COR-L47 (cell line): ENCODE measurements around the gene SLC8A1.

Experiments used
- DNase-seq: peaks from one replicate; lab custom pipeline; 2025; lab: John Stamatoyannopoulos, UW

Gene SLC8A1

GRCh38 chr2:40273734-40274182 is 178.1 kb downstream of the SLC8A1 start:
- DNase-seq, result no peak

GRCh38 chr2:40271094-40271493 is 180.8 kb downstream of the SLC8A1 start:
- DNase-seq, result no peak

GRCh38 chr2:40270372-40270771 is 181.5 kb downstream of the SLC8A1 start:
- no peak for DNase-seq

GRCh38 chr2:40268566-40268965 is 183.3 kb downstream of the SLC8A1 start:
- no peak for DNase-seq

- no peak for DNase-seq
Observed at GRCh38 chr2:40266201-40266600, 185.7 kb downstream of the SLC8A1 start.

GRCh38 chr2:40265602-40266001 is 186.3 kb downstream of the SLC8A1 start:
- no peak for DNase-seq

GRCh38 chr2:40261042-40261441 is 190.8 kb downstream of the SLC8A1 start:
- DNase-seq, result no peak

- no peak for DNase-seq
Observed at GRCh38 chr2:40260437-40260836, 191.5 kb downstream of the SLC8A1 start.

- no peak for DNase-seq
Observed at GRCh38 chr2:40259900-40260299, 192.0 kb downstream of the SLC8A1 start.

- no peak for DNase-seq
Observed at GRCh38 chr2:40258135-40258457, 193.8 kb downstream of the SLC8A1 start.

GRCh38 chr2:40257340-40258134 is 194.4 kb downstream of the SLC8A1 start:
- peak; percentile 28 for DNase-seq

- DNase-seq, result peak; percentile 56
Observed at GRCh38 chr2:40256649-40257048, 195.2 kb downstream of the SLC8A1 start.

- DNase-seq, result no peak
Observed at GRCh38 chr2:40256008-40256407, 195.9 kb downstream of the SLC8A1 start.

GRCh38 chr2:40255103-40255502 is 196.8 kb downstream of the SLC8A1 start:
- no peak for DNase-seq

GRCh38 chr2:40254611-40255010 is 197.3 kb downstream of the SLC8A1 start:
- no peak for DNase-seq

- DNase-seq, result peak; percentile 84
Observed at GRCh38 chr2:40251137-40251536, 200.8 kb downstream of the SLC8A1 start.

GRCh38 chr2:40249577-40249976 is 202.3 kb downstream of the SLC8A1 start:
- DNase-seq, result no peak

- DNase-seq, result no peak
Observed at GRCh38 chr2:40248294-40248693, 203.6 kb downstream of the SLC8A1 start.

GRCh38 chr2:40244675-40245074 is 207.2 kb downstream of the SLC8A1 start:
- peak; percentile 58 for DNase-seq

GRCh38 chr2:40244251-40244650 is 207.6 kb downstream of the SLC8A1 start:
- no peak for DNase-seq

- DNase-seq, result no peak
Observed at GRCh38 chr2:40243581-40244187, 208.2 kb downstream of the SLC8A1 start.

- peak; percentile 92 for DNase-seq
Observed at GRCh38 chr2:40242315-40242714, 209.6 kb downstream of the SLC8A1 start.

GRCh38 chr2:40240070-40240469 is 211.8 kb downstream of the SLC8A1 start:
- DNase-seq, result peak; percentile 40
